Suprapubic skin (tissue), 4 donors: Measurements from ENCODE around the gene MGST2. TPM values are rescaled to one million over a fixed set of nuclear protein-coding genes. Genes with fewer than 3 reads are reported as not detected.

Experiments used
- DNase-seq, 2 donors: peaks; one replicate each; pipeline ENCODE4 v3.0.0-alpha.2; 2019; ENCODE audit warnings: low spot score in 2 of 2
- H3K27ac ChIP-seq: fragments of 200-600 bp; sonication (generic); one replicate; pipeline ENCODE4 v1.5.1; 2019
- H3K27me3 ChIP-seq: fragments of 200-600 bp; sonication (generic); one replicate; pipeline ENCODE4 v1.5.1; 2019
- H3K36me3 ChIP-seq: fragments of 200-600 bp; sonication (generic); one replicate; pipeline ENCODE4 v1.5.1; 2019
- H3K4me1 ChIP-seq: fragments of 200-600 bp; sonication (generic); one replicate; pipeline ENCODE4 v1.5.1; 2019
- H3K4me3 ChIP-seq: fragments of 200-600 bp; sonication (generic); one replicate; pipeline ENCODE4 v1.5.1; 2019; ENCODE audit warnings: mild to moderate bottlenecking
- H3K9me3 ChIP-seq: fragments of 200-600 bp; sonication (generic); one replicate; pipeline ENCODE4 v1.5.1; 2019
- EP300 ChIP-seq: sonication (generic); formaldehyde crosslinking; IDR thresholded peaks from one replicate; pipeline ENCODE4 v1.6.1; 2017; ENCODE audit warnings: antibody characterized with exemption
- POLR2A ChIP-seq, 2 donors: fragments of 450-650 bp; IDR thresholded peaks; one replicate each; pipeline ENCODE4 v1.6.1; 2017; ENCODE audit warnings: antibody characterized with exemption in 2 of 2, mild to moderate bottlenecking in 2 of 2, moderate library complexity in 2 of 2
- POLR2AphosphoS5 ChIP-seq, 3 donors: sonication (generic); formaldehyde crosslinking; IDR thresholded peaks; one replicate each; pipeline ENCODE4 v1.6.1; 2017; ENCODE audit warnings: antibody characterized with exemption in 3 of 3
- WGBS: methylation state at CpG from one replicate; pipeline ENCODE4 v1.1.5; 2018; 5-methylcytosine and 5-hydroxymethylcytosine counted together
- total RNA-seq, 4 donors: library from RNA; depleted of rRNA; stranded (reverse); fragments of >200 nt; gene quantifications; one replicate each; pipeline ENCODE4 v1.1.0, GENCODE V29; 2016
- TF ChIP-seq, protein P1 (sequence below), 2 donors: fragments of 200-600 bp in 1 of 2; fragments of 450-650 bp in 1 of 2; sonication (generic) in 1 of 2; IDR thresholded peaks; one replicate each; pipeline ENCODE4 v1.5.1; 2016 to 2019; ENCODE audit warnings: antibody characterized with exemption in 2 of 2, mild to moderate bottlenecking in 1 of 2, moderate library complexity in 1 of 2

Gene MGST2
- total RNA-seq, 4 donors from 2014 or later = 98.7 to 157 (median 128) TPM

- Histone ChIP-seq H3K4me3 (no peak overlapping the region), H3K36me3 (no peaks in the 10 kb centered on the region), H3K4me1 (no peaks in the 10 kb centered on the region), H3K27me3 (no peaks in the 10 kb centered on the region), H3K9me3 (no peaks in the 10 kb centered on the region), H3K27ac (no peak overlapping the region)
- DNase-seq = no peak
- TF ChIP-seq POLR2AphosphoS5 (IDR thresholded peaks at IDR 0.05) = no peak
- TF ChIP-seq POLR2A (IDR thresholded peaks at IDR 0.05) = no peak
- TF ChIP-seq, protein P1, sequence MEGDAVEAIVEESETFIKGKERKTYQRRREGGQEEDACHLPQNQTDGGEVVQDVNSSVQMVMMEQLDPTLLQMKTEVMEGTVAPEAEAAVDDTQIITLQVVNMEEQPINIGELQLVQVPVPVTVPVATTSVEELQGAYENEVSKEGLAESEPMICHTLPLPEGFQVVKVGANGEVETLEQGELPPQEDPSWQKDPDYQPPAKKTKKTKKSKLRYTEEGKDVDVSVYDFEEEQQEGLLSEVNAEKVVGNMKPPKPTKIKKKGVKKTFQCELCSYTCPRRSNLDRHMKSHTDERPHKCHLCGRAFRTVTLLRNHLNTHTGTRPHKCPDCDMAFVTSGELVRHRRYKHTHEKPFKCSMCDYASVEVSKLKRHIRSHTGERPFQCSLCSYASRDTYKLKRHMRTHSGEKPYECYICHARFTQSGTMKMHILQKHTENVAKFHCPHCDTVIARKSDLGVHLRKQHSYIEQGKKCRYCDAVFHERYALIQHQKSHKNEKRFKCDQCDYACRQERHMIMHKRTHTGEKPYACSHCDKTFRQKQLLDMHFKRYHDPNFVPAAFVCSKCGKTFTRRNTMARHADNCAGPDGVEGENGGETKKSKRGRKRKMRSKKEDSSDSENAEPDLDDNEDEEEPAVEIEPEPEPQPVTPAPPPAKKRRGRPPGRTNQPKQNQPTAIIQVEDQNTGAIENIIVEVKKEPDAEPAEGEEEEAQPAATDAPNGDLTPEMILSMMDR (IDR thresholded peaks at IDR 0.05) = no peak
- no peak for TF ChIP-seq EP300
- 68% methylated on average over 3 of the region's 3 CpGs for WGBS
These were observed 41.1 kb upstream of the MGST2 start for GRCh38 chr4:139624441-139625092.

GRCh38 chr4:139625093-139625455 is 40.5 kb upstream of the MGST2 start:
- Histone ChIP-seq H3K4me3 (no peak overlapping the region), H3K36me3 (no peaks in the 10 kb centered on the region), H3K27me3 (no peaks in the 10 kb centered on the region), H3K27ac (no peak overlapping the region), H3K4me1 (no peaks in the 10 kb centered on the region), H3K9me3 (no peaks in the 10 kb centered on the region)
- WGBS = 85% methylated on average over 3 of the region's 3 CpGs
- DNase-seq = no peak
- TF ChIP-seq POLR2A (IDR thresholded peaks at IDR 0.05) = no peak
- no peak for TF ChIP-seq POLR2AphosphoS5 (IDR thresholded peaks at IDR 0.05)
- TF ChIP-seq, protein P1 (IDR thresholded peaks at IDR 0.05) = no peak

DNA sequence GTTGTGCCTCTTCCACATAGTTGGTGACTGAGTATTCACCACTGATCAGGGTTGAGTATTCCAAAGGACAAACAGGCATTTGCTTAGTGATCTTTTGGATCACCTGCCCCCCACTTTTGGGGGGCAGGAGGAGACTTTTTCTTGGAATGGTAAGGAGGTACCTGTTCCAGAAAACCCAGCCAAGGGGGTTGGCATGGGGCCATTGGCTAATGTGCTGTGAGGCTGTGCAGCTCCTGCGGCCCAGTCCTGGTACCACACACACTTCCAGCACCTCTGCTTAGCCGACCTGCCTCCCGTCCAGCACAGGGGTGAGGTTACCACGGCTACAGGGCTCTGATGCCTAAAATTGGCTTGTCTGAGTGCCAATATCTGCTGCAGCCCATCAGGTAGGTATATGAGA is 40.1 kb upstream of the MGST2 start:
- H3K36me3 ChIP-seq = no peaks in the 10 kb centered on the region
- no peaks in the 10 kb centered on the region for H3K4me1 ChIP-seq
- 71% methylated on average over 4 of the region's 4 CpGs for WGBS
- H3K9me3 ChIP-seq = no peaks in the 10 kb centered on the region
- H3K4me3 ChIP-seq = no peak overlapping the region
- no peak overlapping the region for H3K27ac ChIP-seq
- TF ChIP-seq POLR2A (IDR thresholded peaks at IDR 0.05) (no peak), POLR2AphosphoS5 (IDR thresholded peaks at IDR 0.05) (no peak), EP300 (no peak)
- TF ChIP-seq, protein P1 (IDR thresholded peaks at IDR 0.05) = no peak
- DNase-seq = no peak
- no peaks in the 10 kb centered on the region for H3K27me3 ChIP-seq

GRCh38 chr4:139628184-139629012 is 37.2 kb upstream of the MGST2 start:
- WGBS = 65% methylated on average over 16 of the region's 16 CpGs
- DNase-seq = no peak

More at GRCh38 chr4:139628184-139629012, 37.2 kb upstream of the MGST2 start:
- Histone ChIP-seq H3K9me3 (no peaks in the 10 kb centered on the region), H3K36me3 (no peaks in the 10 kb centered on the region), H3K4me1 (no peaks in the 10 kb centered on the region), H3K27me3 (no peaks in the 10 kb centered on the region), H3K4me3 (no peak overlapping the region), H3K27ac (no peak overlapping the region)
- TF ChIP-seq, protein P1 (IDR thresholded peaks at IDR 0.05) = no peak
- TF ChIP-seq POLR2A (IDR thresholded peaks at IDR 0.05) (no peak), EP300 (no peak), POLR2AphosphoS5 (IDR thresholded peaks at IDR 0.05) (no peak)
